HCT116 (cell line): ENCODE measurements around the gene LZTR1.

Experiments
- CTCF ChIP-seq, 3 experiments: fragments of 200-600 bp in 1 of 3; sonication (generic) in 1 of 3; IDR thresholded peaks in 2 of 3; conservative IDR thresholded peaks in 1 of 3; 2 replicates each; pipeline ENCODE4 v1.5.1; 2012 to 2017; ENCODE audit warnings: low read depth in 2 of 3, low read length in 2 of 3, antibody characterized with exemption in 1 of 3, borderline replicate concordance in 1 of 3, control low read depth in 1 of 3, mild to moderate bottlenecking in 1 of 3, mixed read lengths in 1 of 3, mixed run types in 1 of 3, moderate library complexity in 1 of 3; ENCODE audit not compliant: insufficient read depth in 1 of 3
- EZH2 ChIP-seq: fragments of 200-600 bp; sonication (generic); IDR thresholded peaks from 2 replicates; pipeline ENCODE4 v1.6.1; 2017; ENCODE audit warnings: antibody characterized with exemption, mixed run types
- POLR2AphosphoS5 ChIP-seq: IDR thresholded peaks from 2 replicates; pipeline ENCODE4 v1.6.1; 2011; ENCODE audit warnings: mild to moderate bottlenecking, low read depth, low read length, moderate library complexity
- TF ChIP-seq, protein P1 (sequence below): IDR thresholded peaks from 2 replicates; pipeline ENCODE4 v1.6.1; 2011; ENCODE audit warnings: mild to moderate bottlenecking, low read length, moderate library complexity; ENCODE audit not compliant: insufficient replicate concordance; ENCODE audit errors: extremely low read depth
- TF ChIP-seq, protein P2 (sequence below): IDR thresholded peaks from 2 replicates; pipeline ENCODE4 v1.6.1; 2012; ENCODE audit warnings: low read depth

- TF ChIP-seq, protein P1, sequence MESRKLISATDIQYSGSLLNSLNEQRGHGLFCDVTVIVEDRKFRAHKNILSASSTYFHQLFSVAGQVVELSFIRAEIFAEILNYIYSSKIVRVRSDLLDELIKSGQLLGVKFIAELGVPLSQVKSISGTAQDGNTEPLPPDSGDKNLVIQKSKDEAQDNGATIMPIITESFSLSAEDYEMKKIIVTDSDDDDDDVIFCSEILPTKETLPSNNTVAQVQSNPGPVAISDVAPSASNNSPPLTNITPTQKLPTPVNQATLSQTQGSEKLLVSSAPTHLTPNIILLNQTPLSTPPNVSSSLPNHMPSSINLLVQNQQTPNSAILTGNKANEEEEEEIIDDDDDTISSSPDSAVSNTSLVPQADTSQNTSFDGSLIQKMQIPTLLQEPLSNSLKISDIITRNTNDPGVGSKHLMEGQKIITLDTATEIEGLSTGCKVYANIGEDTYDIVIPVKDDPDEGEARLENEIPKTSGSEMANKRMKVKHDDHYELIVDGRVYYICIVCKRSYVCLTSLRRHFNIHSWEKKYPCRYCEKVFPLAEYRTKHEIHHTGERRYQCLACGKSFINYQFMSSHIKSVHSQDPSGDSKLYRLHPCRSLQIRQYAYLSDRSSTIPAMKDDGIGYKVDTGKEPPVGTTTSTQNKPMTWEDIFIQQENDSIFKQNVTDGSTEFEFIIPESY: no peak
- TF ChIP-seq CTCF (IDR thresholded peaks at IDR 0.05 in 2 of 3, conservative IDR thresholded peaks at IDR 0.05 in 1 of 3; ENCODE audit: borderline replicate concordance in 1 of 3, insufficient read depth in 1 of 3, low read depth in 2 of 3, low read length in 2 of 3): no peak
- no peak for TF ChIP-seq EZH2
- TF ChIP-seq POLR2AphosphoS5: no peak
- TF ChIP-seq, protein P2, sequence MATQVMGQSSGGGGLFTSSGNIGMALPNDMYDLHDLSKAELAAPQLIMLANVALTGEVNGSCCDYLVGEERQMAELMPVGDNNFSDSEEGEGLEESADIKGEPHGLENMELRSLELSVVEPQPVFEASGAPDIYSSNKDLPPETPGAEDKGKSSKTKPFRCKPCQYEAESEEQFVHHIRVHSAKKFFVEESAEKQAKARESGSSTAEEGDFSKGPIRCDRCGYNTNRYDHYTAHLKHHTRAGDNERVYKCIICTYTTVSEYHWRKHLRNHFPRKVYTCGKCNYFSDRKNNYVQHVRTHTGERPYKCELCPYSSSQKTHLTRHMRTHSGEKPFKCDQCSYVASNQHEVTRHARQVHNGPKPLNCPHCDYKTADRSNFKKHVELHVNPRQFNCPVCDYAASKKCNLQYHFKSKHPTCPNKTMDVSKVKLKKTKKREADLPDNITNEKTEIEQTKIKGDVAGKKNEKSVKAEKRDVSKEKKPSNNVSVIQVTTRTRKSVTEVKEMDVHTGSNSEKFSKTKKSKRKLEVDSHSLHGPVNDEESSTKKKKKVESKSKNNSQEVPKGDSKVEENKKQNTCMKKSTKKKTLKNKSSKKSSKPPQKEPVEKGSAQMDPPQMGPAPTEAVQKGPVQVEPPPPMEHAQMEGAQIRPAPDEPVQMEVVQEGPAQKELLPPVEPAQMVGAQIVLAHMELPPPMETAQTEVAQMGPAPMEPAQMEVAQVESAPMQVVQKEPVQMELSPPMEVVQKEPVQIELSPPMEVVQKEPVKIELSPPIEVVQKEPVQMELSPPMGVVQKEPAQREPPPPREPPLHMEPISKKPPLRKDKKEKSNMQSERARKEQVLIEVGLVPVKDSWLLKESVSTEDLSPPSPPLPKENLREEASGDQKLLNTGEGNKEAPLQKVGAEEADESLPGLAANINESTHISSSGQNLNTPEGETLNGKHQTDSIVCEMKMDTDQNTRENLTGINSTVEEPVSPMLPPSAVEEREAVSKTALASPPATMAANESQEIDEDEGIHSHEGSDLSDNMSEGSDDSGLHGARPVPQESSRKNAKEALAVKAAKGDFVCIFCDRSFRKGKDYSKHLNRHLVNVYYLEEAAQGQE: no peak
These were observed 36.5 kb upstream of the LZTR1 start for GRCh38 chr22:20945578-20945934.
